Common myeloid progenitor, CD34-positive (primary cell): ENCODE measurements around the gene JUN.

Experiments
- CTCF ChIA-PET: fragments of 350-600 bp; sonication (Branson Sonifier 250); formaldehyde crosslinking; loops from one replicate; lab custom pipeline; 2021; ENCODE audit warnings: antibody characterized with exemption; lab: Charles Lee
- POLR2A ChIA-PET: fragments of 350-600 bp; sonication (Branson Sonifier 250); formaldehyde crosslinking; loops from one replicate; lab custom pipeline; 2021; ENCODE audit warnings: antibody characterized with exemption; lab: Charles Lee
- DNase-seq, 3 donors: peaks; one replicate each; pipeline versions ENCODE4 v3.0.0 to v3.0.0-alpha.2; 2013
- H3K27ac ChIP-seq, 2 experiments: 1 replicate in 1 of 2; 2 replicates in 1 of 2; pipeline ENCODE4 v1.7.0; 2013; ENCODE audit warnings: inconsistent platforms in 2 of 2, low read length in 2 of 2, mild to moderate bottlenecking in 2 of 2, low read depth in 1 of 2, moderate library complexity in 1 of 2; ENCODE audit not compliant: severe bottlenecking in 2 of 2, insufficient read depth in 1 of 2, poor library complexity in 1 of 2
- H3K27me3 ChIP-seq, 5 experiments: replicated peaks in 2 of 5; 1 replicate in 3 of 5; 2 replicates in 2 of 5; pipeline versions ENCODE4 v1.6.1 to v1.7.0; 2013; ENCODE audit warnings: low read length in 4 of 5, mild to moderate bottlenecking in 2 of 5, moderate library complexity in 2 of 5, inconsistent platforms in 1 of 5; ENCODE audit not compliant: insufficient read depth in 5 of 5, control insufficient read depth in 4 of 5
- H3K36me3 ChIP-seq, 4 experiments: 1 replicate in 2 of 4; 2 replicates in 2 of 4; pipeline versions ENCODE4 v1.6.1 to v1.7.0; 2013; ENCODE audit warnings: low read length in 3 of 4, control low read depth in 1 of 4, mild to moderate bottlenecking in 1 of 4; ENCODE audit not compliant: control insufficient read depth in 4 of 4, insufficient read depth in 4 of 4
- H3K4me1 ChIP-seq, 4 experiments: 1 replicate in 3 of 4; 2 replicates in 1 of 4; pipeline versions ENCODE4 v1.6.1 to v1.7.1; 2013; ENCODE audit warnings: low read length in 3 of 4, mild to moderate bottlenecking in 3 of 4, control low read depth in 1 of 4, inconsistent platforms in 1 of 4, moderate library complexity in 1 of 4; ENCODE audit not compliant: control insufficient read depth in 4 of 4, insufficient read depth in 4 of 4; ENCODE audit errors: control extremely low read depth in 1 of 4
- H3K4me3 ChIP-seq, 7 experiments: 1 replicate in 4 of 7; 2 replicates in 3 of 7; pipeline versions ENCODE4 v1.5.1 to v1.7.0; 2013; ENCODE audit warnings: mild to moderate bottlenecking in 7 of 7, low read length in 6 of 7, moderate library complexity in 6 of 7, inconsistent platforms in 2 of 7, low read depth in 2 of 7, control low read depth in 1 of 7; ENCODE audit not compliant: insufficient read depth in 4 of 7, control insufficient read depth in 1 of 7; ENCODE audit errors: extremely low read depth in 1 of 7
- H3K9me3 ChIP-seq, 5 experiments: 1 replicate in 4 of 5; 2 replicates in 1 of 5; pipeline versions ENCODE4 v1.6.1 to v1.7.1; 2013; ENCODE audit warnings: low read length in 4 of 5, mild to moderate bottlenecking in 2 of 5, inconsistent platforms in 1 of 5, low read depth in 1 of 5, moderate library complexity in 1 of 5; ENCODE audit not compliant: control insufficient read depth in 4 of 5, insufficient read depth in 2 of 5; ENCODE audit errors: control extremely low read depth in 1 of 5
- whole genome bisulfite sequencing: methylation state at CpG from one replicate; pipeline ENCODE4 v1.1.5; 2013; ENCODE audit not compliant: insufficient coverage; 5-methylcytosine and 5-hydroxymethylcytosine counted together

JUN gene

GRCh38 chr1:58746182-58746581 lies 37.7 kb downstream of the JUN start:
- DNase-seq, result no peak
- H3K27me3 ChIP-seq, result no peaks in the 10 kb centered on the region
- 100% methylated on average over 1 of the region's 1 CpG for WGBS
- H3K27ac ChIP-seq, result no peak overlapping the region
- no peaks in the 10 kb centered on the region for H3K9me3 ChIP-seq
- peaks cover 0 to 8% (median 0%) of the 10 kb centered on the region in 4 experiments for H3K4me1 ChIP-seq
- ChIA-PET CTCF (no interaction called here), POLR2A (no interaction called here)
- H3K4me3 ChIP-seq, result no peak overlapping the region
- no peaks in the 10 kb centered on the region for H3K36me3 ChIP-seq

- WGBS, result 80% methylated on average over 5 of the region's 5 CpGs
- CTCF ChIA-PET, result interaction anchor here (1.2 kb wide), 1 partner anchor 20 kb away, joined by 3 read pairs; no protein-coding TSS in a partner anchor
Measured at GRCh38 chr1:58745666-58746065, 38.2 kb downstream of the JUN start.

GRCh38 chr1:58745117-58745516 lies 38.7 kb downstream of the JUN start:
- Histone ChIP-seq H3K27ac (no peak overlapping the region), H3K36me3 (no peaks in the 10 kb centered on the region), H3K4me3 (no peak overlapping the region), H3K9me3 (no peaks in the 10 kb centered on the region), H3K4me1 (peaks cover 0 to 8% (median 0%) of the 10 kb centered on the region in 4 experiments), H3K27me3 (no peaks in the 10 kb centered on the region)
- CTCF ChIA-PET, result interaction anchor here (1.2 kb wide), 1 partner anchor 20 kb away, joined by 3 read pairs; no protein-coding TSS in a partner anchor
- WGBS, result no CpG with 5 or more reads among the region's 1 CpG
- POLR2A ChIA-PET, result no interaction called here
- DNase-seq, result no peak

More at GRCh38 chr1:58745666-58746065, 38.2 kb downstream of the JUN start:
- Histone ChIP-seq H3K36me3 (no peaks in the 10 kb centered on the region), H3K4me3 (no peak overlapping the region), H3K9me3 (no peaks in the 10 kb centered on the region), H3K4me1 (peaks cover 0 to 8% (median 0%) of the 10 kb centered on the region in 4 experiments), H3K27me3 (no peaks in the 10 kb centered on the region), H3K27ac (no peak overlapping the region)
- no peak for DNase-seq
- POLR2A ChIA-PET, result no interaction called here

- ChIA-PET POLR2A (interaction anchor here (0.7 kb wide), 1 partner anchor 41 kb away, joined by 3 read pairs; no protein-coding TSS in a partner anchor), CTCF (interaction anchor here (0.6 to 7.1 kb wide), 10 partner anchors 12 to 1970 kb away, joined by 3 to 38 read pairs (median 6); no protein-coding TSS in a partner anchor)
- Histone ChIP-seq H3K36me3 (no peaks in the 10 kb centered on the region), H3K27me3 (no peaks in the 10 kb centered on the region), H3K4me1 (peaks cover 0 to 16% (median 10%) of the 10 kb centered on the region in 4 experiments), H3K4me3 (no peak overlapping the region), H3K27ac (no peak overlapping the region), H3K9me3 (no peaks in the 10 kb centered on the region)
- whole genome bisulfite sequencing, result 90% methylated on average over 11 of the region's 14 CpGs
- DNase-seq, result no peak
Measured at GRCh38 chr1:58741678-58742553, 41.9 kb downstream of the JUN start.

GRCh38 chr1:58739856-58740466 lies 43.9 kb downstream of the JUN start:
- peak; percentile 52 to 79 (median 72) for DNase-seq
- WGBS, result 50% methylated on average over 2 of the region's 3 CpGs
- ChIA-PET CTCF (interaction anchor here (1.0 to 7.1 kb wide), 8 partner anchors 14 to 1019 kb away, joined by 3 to 38 read pairs (median 9); partner anchors contain the start of gene MYSM1), POLR2A (interaction anchor here (1.0 kb wide), 1 partner anchor 40 kb away, joined by 6 read pairs; no protein-coding TSS in a partner anchor)
- no peak overlapping the region for H3K27ac ChIP-seq
- H3K27me3 ChIP-seq, result no peaks in the 10 kb centered on the region
- no peak overlapping the region for H3K4me3 ChIP-seq
- peaks cover 4 to 21% (median 12%) of the 10 kb centered on the region in 4 experiments for H3K4me1 ChIP-seq
- H3K36me3 ChIP-seq, result no peaks in the 10 kb centered on the region
- no peaks in the 10 kb centered on the region for H3K9me3 ChIP-seq

GRCh38 chr1:58738876-58739275 lies 45.0 kb downstream of the JUN start:
- no peak overlapping the region for H3K27ac ChIP-seq
- ChIA-PET POLR2A (interaction anchor here (0.6 to 1.0 kb wide), 2 partner anchors 41 to 77 kb away, joined by 3 to 6 read pairs; no protein-coding TSS in a partner anchor), CTCF (interaction anchor here (0.7 to 7.1 kb wide), 12 partner anchors 14 to 1020 kb away, joined by 3 to 38 read pairs (median 4); partner anchors contain the start of gene MYSM1)
- peak; percentile 40 to 73 (median 43) for DNase-seq
- no CpG with 5 or more reads among the region's 3 CpGs for WGBS
- H3K27me3 ChIP-seq, result no peaks in the 10 kb centered on the region
- no peaks in the 10 kb centered on the region for H3K9me3 ChIP-seq
- H3K4me1 ChIP-seq, result peaks cover 4 to 21% (median 12%) of the 10 kb centered on the region in 4 experiments
- H3K4me3 ChIP-seq, result no peak overlapping the region
- H3K36me3 ChIP-seq, result no peaks in the 10 kb centered on the region
